ENCODE measurements around the gene SHKBP1.

The SHKBP1 gene

DNA sequence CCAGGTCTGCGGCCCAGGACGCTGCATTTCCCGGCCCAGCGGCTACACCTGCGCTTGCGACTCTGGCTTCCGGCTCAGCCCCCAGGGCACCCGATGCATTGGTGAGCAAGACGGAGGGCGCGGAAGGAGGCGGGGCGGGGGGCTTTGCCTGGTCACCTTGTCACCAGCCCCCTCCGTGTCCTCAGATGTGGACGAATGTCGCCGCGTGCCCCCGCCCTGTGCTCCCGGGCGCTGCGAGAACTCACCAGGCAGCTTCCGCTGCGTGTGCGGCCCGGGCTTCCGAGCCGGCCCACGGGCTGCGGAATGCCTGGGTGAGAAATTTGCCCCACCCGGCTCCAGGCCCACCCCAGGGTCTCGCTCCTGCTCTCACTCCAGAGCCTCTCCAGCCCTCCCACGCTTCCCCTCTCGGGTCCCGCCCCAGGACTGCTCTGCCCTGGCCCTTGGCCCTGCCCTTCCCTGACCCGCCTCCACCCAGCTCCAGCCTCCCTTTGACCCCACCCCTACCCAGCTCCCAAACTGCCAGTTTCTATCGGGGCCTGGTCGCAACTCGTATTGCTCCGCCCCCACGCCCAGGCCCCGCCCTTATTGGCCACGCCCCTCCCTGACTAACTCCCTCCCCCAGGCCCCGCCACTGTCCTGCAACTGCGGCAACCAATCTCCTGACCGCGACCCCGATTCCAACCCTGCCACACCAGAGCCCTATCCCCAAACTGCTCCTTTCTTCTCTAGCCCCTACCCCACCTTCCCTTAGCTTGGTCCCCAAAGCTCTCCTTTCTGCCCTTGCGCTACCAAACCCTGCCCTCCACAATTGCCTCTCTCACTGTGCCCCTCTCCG is 33.1 kb downstream of the SHKBP1 start:
- ChIA-PET POLR2A (interaction anchor here (0.8 to 1.0 kb wide), 2 partner anchors 10 to 167 kb away, joined by 3 read pairs; no protein-coding TSS in a partner anchor), CTCF (no interaction called here)
- DNase-seq (ENCODE audit: extremely low spot score): peak; percentile 87
- TF ChIP-seq FOXK2 (IDR thresholded peaks at IDR 0.05): no peak
- TF ChIP-seq TARDBP (IDR thresholded peaks at IDR 0.05): no peak
- no peak for TF ChIP-seq FOXA1 (IDR thresholded peaks at IDR 0.05)
- no peak for TF ChIP-seq HDGF (IDR thresholded peaks at IDR 0.05; ENCODE audit: borderline replicate concordance)
- no peak for TF ChIP-seq L3MBTL2 (conservative IDR thresholded peaks at IDR 0.05)
- no peak for TF ChIP-seq FOXM1 (IDR thresholded peaks at IDR 0.05; ENCODE audit: borderline replicate concordance)
- TF ChIP-seq, protein P1, sequence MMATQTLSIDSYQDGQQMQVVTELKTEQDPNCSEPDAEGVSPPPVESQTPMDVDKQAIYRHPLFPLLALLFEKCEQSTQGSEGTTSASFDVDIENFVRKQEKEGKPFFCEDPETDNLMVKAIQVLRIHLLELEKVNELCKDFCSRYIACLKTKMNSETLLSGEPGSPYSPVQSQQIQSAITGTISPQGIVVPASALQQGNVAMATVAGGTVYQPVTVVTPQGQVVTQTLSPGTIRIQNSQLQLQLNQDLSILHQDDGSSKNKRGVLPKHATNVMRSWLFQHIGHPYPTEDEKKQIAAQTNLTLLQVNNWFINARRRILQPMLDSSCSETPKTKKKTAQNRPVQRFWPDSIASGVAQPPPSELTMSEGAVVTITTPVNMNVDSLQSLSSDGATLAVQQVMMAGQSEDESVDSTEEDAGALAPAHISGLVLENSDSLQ (IDR thresholded peaks at IDR 0.05): no peak
- TF ChIP-seq ARNT (IDR thresholded peaks at IDR 0.05): no peak
- no peak for TF ChIP-seq SP1 (IDR thresholded peaks at IDR 0.05)
- TF ChIP-seq CTBP1 (IDR thresholded peaks at IDR 0.05; ENCODE audit: borderline replicate concordance): no peak
- no peak for TF ChIP-seq BHLHE40 (IDR thresholded peaks at IDR 0.05; ENCODE audit: borderline replicate concordance)
- TF ChIP-seq ZNF384 (IDR thresholded peaks at IDR 0.05): no peak
- TF ChIP-seq SUZ12 (IDR thresholded peaks at IDR 0.05): no peak
- TF ChIP-seq LEF1 (IDR thresholded peaks at IDR 0.05; ENCODE audit: borderline replicate concordance): no peak

DNA sequence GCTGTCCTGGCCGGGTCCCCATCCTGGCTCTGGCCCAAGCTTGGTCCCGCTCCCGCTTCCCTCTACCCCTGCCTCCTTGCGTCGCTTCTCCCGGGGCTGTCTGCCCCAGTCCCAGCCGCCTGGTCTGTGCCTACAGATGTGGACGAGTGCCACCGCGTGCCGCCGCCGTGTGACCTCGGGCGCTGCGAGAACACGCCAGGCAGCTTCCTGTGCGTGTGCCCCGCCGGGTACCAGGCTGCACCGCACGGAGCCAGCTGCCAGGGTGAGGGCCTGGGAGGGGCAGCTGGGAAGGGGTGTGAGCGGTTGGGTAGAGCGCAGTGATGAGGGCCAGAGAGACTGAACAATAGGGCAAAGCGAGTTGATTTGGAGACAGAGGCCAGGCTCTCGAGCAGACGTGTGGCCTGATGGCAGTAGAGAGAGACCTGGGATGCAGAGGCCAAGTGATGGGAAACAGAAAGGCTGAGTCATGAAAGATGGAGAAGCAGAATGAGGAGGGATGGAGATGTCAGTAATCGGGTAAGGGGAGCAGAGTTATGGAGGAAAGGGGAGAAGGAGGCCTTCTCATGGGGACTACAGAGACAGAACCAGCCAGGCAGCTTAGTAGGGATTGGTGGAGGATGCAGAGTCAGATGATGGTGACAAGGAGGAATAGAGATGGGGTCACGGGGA is 33.9 kb downstream of the SHKBP1 start:
- ChIA-PET POLR2A (no interaction called here), CTCF (no interaction called here)
- TF ChIP-seq, protein P1 (IDR thresholded peaks at IDR 0.05): no peak
- no peak for TF ChIP-seq TARDBP (IDR thresholded peaks at IDR 0.05)
- TF ChIP-seq ZNF384 (IDR thresholded peaks at IDR 0.05): no peak
- no peak for TF ChIP-seq SP1 (IDR thresholded peaks at IDR 0.05)
- no peak for TF ChIP-seq CTBP1 (IDR thresholded peaks at IDR 0.05; ENCODE audit: borderline replicate concordance)
- no peak for TF ChIP-seq ELF4 (IDR thresholded peaks at IDR 0.05)
- TF ChIP-seq L3MBTL2 (conservative IDR thresholded peaks at IDR 0.05): no peak
- TF ChIP-seq BHLHE40 (IDR thresholded peaks at IDR 0.05; ENCODE audit: borderline replicate concordance): no peak
- no peak for TF ChIP-seq FOXM1 (IDR thresholded peaks at IDR 0.05; ENCODE audit: borderline replicate concordance)
- no peak for TF ChIP-seq ARNT (IDR thresholded peaks at IDR 0.05)
- TF ChIP-seq HDGF (IDR thresholded peaks at IDR 0.05; ENCODE audit: borderline replicate concordance): no peak
- TF ChIP-seq FOXA1 (IDR thresholded peaks at IDR 0.05): no peak
- TF ChIP-seq SUZ12 (IDR thresholded peaks at IDR 0.05): no peak
- no peak for TF ChIP-seq LEF1 (IDR thresholded peaks at IDR 0.05; ENCODE audit: borderline replicate concordance)
- TF ChIP-seq FOXK2 (IDR thresholded peaks at IDR 0.05): no peak
- no peak for DNase-seq (ENCODE audit: extremely low spot score)

DNA sequence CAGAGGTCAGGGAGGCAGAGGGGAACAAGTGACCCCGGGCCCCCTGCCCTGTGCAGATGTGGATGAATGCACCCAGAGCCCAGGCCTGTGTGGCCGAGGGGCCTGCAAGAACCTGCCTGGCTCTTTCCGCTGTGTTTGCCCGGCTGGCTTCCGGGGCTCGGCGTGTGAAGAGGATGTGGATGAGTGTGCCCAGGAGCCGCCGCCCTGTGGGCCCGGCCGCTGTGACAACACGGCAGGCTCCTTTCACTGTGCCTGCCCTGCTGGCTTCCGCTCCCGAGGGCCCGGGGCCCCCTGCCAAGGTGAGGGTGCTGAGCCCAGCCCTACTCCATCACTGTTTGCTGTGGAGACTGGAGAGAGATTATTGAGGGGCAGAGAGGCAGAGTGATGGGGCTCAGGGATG is 34.4 kb downstream of the SHKBP1 start:
- ChIA-PET CTCF (no interaction called here), POLR2A (no interaction called here)
- no peak for DNase-seq (ENCODE audit: extremely low spot score)
- TF ChIP-seq FOXK2 (IDR thresholded peaks at IDR 0.05) (no peak), HDGF (IDR thresholded peaks at IDR 0.05; ENCODE audit: borderline replicate concordance) (no peak), NFRKB (IDR thresholded peaks at IDR 0.05) (no peak), SUZ12 (IDR thresholded peaks at IDR 0.05) (no peak), FOXA1 (IDR thresholded peaks at IDR 0.05) (no peak), L3MBTL2 (conservative IDR thresholded peaks at IDR 0.05) (no peak), FOXM1 (IDR thresholded peaks at IDR 0.05; ENCODE audit: borderline replicate concordance) (no peak), ELF4 (IDR thresholded peaks at IDR 0.05) (no peak), BHLHE40 (IDR thresholded peaks at IDR 0.05; ENCODE audit: borderline replicate concordance) (no peak), ARNT (IDR thresholded peaks at IDR 0.05) (no peak)
- TF ChIP-seq, protein P1 (IDR thresholded peaks at IDR 0.05): no peak

DNA sequence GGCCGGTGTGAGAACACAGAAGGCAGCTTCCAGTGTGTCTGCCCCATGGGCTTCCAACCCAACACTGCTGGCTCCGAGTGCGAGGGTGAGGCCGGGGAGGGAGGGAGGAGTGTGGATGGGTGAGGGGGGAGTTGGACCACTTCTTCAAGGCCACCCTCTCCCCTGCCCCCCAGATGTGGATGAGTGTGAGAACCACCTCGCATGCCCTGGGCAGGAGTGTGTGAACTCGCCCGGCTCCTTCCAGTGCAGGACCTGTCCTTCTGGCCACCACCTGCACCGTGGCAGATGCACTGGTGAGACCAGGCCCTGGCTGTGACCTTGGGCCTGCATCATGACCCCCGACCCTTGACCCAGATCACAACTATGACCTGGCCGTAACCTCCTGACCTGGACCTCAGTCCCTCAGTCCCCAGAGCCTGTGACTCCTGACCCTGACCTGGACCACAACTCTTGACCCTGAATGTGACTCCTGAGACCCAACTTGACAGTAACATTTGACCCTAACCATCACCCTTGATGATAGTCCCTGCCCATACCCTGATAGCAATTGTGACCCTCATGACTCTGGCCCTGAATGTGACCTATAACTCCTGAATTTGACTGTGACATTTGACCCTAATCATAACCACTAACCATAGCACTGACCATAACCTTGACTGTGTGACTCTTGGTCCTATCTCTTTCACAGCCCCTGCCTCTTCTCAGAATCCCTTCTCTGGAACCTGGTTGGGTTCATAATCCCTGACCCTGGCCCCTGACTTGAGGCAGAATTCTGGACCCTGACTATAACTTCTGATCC is 35.4 kb downstream of the SHKBP1 start:
- TF ChIP-seq ZNF384 (IDR thresholded peaks at IDR 0.05): no peak
- TF ChIP-seq BHLHE40 (IDR thresholded peaks at IDR 0.05; ENCODE audit: borderline replicate concordance): no peak
- no peak for TF ChIP-seq HDGF (IDR thresholded peaks at IDR 0.05; ENCODE audit: borderline replicate concordance)
- TF ChIP-seq L3MBTL2 (conservative IDR thresholded peaks at IDR 0.05): no peak
- TF ChIP-seq, protein P1 (IDR thresholded peaks at IDR 0.05): no peak
- TF ChIP-seq SP1 (IDR thresholded peaks at IDR 0.05): no peak
- TF ChIP-seq ARNT (IDR thresholded peaks at IDR 0.05): no peak
- TF ChIP-seq CTBP1 (IDR thresholded peaks at IDR 0.05; ENCODE audit: borderline replicate concordance): no peak
- no peak for TF ChIP-seq FOXK2 (IDR thresholded peaks at IDR 0.05)
- no peak for TF ChIP-seq NFRKB (IDR thresholded peaks at IDR 0.05)
- no peak for TF ChIP-seq LEF1 (IDR thresholded peaks at IDR 0.05; ENCODE audit: borderline replicate concordance)
- no peak for TF ChIP-seq FOXA1 (IDR thresholded peaks at IDR 0.05)
- TF ChIP-seq ELF4 (IDR thresholded peaks at IDR 0.05): no peak
- no peak for TF ChIP-seq TARDBP (IDR thresholded peaks at IDR 0.05)
- TF ChIP-seq FOXM1 (IDR thresholded peaks at IDR 0.05; ENCODE audit: borderline replicate concordance): no peak
- TF ChIP-seq SUZ12 (IDR thresholded peaks at IDR 0.05): no peak
- DNase-seq (ENCODE audit: extremely low spot score): no peak
- CTCF ChIA-PET: no interaction called here
- POLR2A ChIA-PET: no interaction called here

All from HEK293T (cell line).